Fibroblast of skin of abdomen (primary cell): ENCODE results near the gene MORF4L1.
A peak's percentile ranks its signal among the peaks of the same experiment; 100 is the strongest.
"Not testable (repeated sequence)": the region's sequence is repeated elsewhere in the genome, so short reads cannot be mapped to it uniquely, and the experiment has no call there.

Source experiments
- DNase-seq: peaks from one replicate; pipeline ENCODE4 v3.0.0-alpha.2; 2013

Gene MORF4L1

DNA sequence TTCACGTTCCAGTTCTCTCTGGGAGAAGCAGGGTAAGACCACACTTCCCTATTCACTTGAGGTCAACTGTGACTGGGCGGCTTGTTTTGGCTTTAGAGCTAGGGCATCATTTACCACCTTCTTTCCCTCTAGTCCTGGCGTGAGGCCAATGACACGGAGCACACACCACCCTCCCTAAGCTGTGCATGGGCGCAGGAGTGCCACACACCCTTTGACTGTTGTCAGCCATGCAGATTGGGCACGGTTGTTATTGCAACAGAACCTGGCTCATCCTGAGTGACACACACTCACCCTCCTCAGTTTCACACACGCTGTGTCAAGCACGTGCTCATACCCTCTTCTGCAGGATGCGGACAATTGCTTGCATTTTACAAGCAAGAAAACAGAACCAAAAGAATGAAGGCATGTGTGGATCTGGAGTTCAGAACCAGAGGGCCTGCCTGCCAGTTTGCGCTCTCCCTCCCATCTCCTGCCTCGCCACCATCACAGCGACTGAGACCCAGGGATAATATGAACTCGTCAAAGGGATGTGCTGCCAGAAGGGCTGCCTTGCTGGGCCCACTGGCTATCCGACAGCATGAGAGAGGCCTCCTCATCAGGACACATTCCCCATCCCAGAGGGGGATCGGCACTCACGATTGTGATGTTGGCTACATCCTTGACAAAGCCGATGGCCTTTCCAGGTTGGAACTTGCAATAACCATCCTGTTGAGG is 54.5 kb downstream of the MORF4L1 start:
- DNase-seq = no peak

GRCh38 chr15:78928176-78928575 is 55.5 kb downstream of the MORF4L1 start:
- not testable (repeated sequence) for DNase-seq

DNA sequence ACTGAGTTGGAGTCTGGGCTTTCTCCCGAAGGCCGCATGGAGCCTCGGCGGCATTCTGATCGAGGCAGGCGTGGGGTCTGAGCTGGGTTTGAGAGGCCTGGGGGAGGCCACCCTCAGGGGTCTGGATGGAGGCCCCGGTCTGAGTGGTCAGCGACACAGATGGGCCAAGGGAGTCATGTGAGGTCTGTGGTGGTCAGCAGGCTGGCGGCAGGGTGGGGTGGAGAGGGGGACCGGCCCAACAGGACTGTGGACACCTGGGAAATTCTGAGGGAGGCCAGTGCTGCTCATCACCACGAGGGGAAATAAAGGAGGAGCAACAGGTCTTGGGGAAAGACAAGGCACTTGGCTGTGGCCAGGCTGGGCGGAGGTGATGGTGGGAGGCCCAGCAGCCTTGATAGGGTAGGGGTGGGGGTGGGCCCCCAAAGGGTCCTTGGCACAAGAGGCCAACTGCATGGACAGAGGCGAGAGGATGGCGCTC is 56.0 kb downstream of the MORF4L1 start:
- DNase-seq = no peak

- no peak for DNase-seq
Observed at GRCh38 chr15:78929536-78930264, 57.0 kb downstream of the MORF4L1 start.

GRCh38 chr15:78930577-78931388 is 58.1 kb downstream of the MORF4L1 start:
- peak; percentile 85 for DNase-seq

DNA sequence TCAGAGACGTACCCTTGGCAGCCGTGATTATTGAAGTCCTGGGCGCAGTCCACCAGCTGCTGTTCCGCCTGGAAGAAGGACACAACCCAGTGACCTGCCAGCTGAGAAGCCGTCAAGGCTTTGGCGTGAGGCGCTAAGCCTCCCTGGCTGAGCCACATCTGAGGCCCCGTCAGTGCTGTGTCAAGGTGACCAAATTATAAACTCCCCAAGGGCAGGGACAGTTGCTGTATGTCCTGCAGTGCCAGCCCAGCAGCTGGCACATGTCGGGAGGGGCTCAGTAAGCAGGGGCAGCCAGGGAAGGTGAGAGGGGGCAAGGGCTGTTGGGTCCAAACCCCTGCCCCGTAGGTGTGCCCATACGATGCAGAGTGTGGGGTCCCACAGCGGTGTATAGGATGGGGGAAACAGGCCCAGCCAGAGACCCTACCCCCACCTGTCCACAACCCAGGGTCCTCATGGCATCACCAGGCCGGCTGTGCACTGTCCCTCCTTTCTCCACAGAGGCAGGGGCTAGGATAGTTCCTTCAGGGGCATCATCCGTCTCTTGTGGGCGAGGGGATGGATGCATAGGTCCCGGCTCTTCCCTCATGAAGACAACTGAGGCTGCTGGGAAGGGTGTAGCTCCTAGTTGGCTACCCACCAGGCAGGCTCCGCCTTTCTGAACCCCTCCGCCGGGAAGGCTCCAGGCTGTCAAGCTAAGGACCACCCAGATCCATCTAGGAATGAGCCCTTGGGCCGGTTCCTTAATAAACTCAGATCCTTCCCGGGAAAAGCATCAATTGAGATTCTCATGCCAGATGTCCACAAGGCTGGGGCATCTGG is 59.0 kb downstream of the MORF4L1 start:
- DNase-seq = no peak

DNA sequence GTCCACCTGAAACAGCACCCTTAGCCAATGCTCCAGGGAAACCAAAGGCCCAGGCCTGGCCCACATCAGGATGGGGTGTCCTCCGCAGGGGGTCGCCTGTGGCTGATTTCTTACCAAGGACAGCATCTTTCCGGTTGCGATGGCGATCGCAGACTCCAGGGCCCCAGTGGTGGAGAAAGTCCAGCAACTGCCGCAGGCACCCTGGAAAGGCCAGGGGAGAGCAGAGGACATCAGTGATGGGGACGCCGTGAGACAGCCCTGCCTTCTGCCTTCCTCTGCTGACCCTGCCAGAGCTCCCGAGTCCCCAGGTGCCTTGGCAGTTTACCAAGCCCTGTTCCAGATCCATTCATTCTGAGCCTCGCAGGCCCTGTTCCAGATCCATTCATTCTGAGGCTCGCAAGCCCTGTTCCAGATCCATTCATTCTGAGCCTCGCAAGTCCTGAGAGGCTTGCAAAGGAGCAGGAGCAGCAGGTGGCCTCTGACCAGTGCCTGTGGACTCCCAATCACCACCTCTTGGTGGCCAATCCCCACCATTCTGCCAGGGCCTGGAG is 59.6 kb downstream of the MORF4L1 start:
- DNase-seq = no peak

DNA sequence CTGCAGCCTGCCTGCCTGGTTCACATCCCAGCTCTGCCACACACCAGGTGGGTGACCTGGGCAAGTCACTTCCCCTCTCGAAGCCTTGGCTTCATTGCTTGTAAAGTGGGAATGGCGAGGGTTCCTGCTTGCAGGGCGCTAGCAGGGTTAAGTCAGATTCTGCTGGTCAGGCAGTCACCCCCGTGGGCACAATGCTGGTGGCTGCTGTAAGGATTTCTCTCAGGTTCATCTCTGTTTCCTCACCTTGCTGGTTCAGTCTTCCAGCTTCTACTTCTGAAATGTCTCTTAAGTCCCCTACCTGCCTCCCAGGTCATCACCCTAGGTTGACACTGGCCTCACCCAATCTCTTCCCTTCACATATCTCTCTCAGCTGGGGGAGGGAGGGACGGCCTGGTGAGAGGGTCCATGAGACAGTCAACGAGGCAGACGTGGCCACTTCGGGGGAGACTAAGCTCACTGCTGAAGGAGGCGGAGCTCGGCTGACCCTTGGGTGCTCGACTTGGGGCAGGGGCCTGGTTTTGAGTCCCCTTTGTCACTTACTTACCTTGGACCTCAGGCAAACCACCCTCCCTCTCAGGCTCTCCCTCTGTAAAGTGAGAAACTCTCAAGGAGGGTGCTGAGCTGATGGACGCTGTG is 60.6 kb downstream of the MORF4L1 start:
- DNase-seq = no peak

- no peak for DNase-seq
Observed at GRCh38 chr15:78933823-78934654, 61.3 kb downstream of the MORF4L1 start.

DNA sequence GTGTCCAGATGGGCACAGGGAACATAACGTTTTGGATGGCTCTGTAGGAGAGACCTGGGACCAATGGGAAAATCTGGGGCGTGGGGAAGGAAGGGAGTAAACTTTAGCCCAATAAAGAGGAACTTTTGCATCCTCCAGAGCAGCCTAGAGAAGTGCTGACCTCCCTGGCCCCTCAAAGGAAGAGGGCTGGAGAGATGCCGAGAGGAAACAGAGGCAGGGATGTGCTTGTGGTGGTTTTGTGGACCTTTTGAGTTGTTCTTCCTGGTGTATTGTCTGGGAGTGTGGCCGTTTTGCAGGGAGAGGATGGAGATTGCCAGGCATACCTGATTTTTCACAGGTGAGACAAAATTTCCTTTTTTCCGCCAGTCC is 61.9 kb downstream of the MORF4L1 start:
- no peak for DNase-seq

DNA sequence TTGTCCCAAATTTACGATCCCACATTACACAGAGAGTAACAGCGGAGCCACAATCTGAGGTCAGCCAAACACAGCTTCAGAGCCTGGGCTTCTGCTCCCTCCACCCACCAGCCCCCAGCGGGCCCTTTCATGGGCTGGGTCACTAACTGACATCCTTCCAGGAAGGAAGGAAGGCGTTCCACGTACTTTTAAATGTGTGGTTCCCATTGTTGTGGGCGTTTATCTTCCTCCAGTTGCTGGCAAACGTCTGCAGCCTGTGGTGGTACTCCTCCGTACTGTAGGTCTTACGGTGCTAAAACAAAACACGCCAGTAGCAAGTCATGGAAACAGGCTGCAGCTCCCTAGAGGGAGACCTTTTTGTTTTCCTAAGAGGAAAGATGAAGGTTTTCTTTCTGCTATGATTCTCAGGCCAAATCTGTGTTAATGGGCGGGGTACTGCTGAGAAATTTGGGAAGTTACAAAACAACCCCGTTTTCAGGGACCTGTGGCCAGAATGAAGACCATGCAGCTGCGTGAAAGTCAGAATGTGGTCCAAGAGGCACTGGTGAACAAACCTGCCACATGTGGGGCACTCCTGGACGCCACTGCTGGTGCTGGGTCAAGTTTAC is 64.5 kb downstream of the MORF4L1 start:
- DNase-seq = no peak

DNA sequence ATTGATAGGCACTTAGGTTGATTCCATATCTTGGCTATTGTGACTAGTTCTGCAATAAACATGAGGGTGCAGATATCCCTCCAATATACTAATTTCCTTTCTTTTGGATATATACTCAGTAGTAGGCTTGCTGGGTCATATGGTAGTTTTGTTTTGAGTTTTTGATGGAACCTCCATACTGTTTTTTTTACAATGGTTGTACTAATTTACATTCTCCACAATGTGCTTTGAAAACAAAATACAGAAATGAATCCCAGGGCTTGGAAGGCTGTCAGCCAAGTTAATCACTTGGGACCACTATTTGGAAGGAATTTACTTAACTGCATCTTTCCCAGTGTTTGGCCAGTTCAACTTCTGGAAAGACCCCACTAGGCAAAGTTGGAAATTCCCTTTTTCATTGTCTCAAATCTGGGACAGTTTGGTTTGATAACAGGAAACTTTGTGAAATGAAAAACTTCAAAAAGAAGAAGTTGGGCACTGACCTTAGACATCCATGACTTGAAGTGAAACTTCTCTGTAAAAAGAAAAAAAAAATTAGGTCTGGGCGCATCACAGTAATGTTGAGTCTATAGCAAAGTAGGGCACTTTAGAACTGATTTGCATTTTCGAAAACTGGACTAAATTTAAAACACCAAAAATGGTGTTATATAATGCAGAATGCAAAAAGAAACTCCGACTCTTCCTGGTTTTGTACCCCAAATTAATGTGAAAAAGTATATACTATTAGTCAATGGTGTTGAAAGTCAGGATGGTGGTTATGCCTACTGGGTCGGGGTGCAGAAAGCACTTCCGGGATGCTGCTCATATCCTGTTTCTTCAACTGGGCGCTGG is 66.2 kb downstream of the MORF4L1 start:
- no peak for DNase-seq

DNA sequence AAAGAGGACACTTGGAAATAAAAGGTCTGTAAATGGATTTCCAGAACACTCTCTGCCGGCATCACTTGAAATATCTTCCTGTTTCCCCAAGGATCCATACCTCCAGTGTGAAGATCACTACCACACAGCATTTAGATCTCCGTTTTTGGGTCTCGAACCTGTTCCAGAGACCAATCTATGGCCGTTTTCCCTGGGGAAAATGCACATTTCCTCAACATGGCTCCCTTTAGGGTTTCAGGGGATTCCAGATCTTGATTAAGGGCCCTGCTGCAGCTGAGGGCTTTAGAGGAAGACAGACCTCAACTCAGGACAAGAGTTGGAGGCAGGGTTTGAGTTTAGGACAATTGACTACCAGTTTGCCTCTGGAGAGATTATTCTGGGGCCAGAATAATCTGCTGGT is 70.1 kb downstream of the MORF4L1 start:
- DNase-seq = no peak

- peak; percentile 18 for DNase-seq
Observed at GRCh38 chr15:78943692-78944091, 71.0 kb downstream of the MORF4L1 start.

DNA sequence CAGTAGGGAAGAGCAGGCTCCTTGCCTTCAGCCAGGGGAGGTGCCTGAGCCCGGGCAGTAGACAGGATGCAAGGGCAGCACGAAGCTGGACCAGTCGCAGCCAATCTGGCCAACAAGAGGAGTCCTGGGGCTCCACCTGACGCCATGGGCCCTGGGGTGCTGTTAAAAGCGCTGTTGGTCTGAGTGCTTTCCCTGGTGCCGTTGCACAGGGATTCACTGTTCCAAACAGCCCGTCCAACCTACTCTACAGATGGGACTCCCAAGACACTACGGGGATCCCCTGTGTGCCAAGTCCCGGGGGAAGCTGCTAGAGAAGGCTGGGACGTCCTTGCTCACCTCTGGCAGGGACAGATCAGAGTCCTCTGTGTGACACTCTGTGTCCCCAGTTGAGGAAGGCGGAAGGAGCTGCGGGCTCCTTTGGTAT is 71.5 kb downstream of the MORF4L1 start:
- no peak for DNase-seq

DNA sequence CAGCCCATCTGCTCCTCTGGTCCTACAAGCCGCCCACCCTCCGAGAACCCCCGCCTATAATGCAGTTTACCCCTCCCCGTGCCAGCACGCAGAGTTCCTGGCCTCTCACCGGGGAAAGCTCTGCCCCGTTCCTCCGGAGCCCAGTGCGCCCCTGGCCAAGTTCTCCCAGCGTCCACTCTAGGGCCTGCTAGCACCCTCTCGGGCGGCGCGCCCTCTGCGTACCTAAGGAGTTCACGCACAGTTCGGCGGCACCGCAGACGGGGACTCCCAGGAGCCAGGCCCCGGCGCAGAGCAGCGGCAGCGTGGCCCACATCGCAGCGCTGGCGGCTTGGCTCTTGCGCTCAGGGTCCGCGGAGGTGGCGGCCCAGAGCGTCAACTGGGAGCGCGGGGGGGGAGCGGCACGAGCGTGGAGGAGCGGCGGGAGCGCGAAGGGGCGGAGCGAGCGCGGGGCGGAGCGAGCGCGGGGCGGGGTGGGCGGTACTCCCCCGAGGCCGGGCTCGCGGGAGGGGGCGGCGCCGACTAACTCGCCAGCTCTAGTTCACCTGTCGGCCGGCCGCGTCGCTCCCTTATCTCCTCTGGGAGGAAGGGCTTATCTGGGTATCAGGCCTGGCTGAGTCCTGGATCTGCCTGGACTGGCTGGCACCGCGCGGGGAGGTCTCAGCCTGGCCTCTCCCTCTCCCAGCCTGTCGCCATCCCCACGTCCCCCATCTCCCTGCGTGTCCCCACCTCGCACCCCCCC is 72.1 kb downstream of the MORF4L1 start, which contains the start of gene CTSH:
Gene CTSH (minus strand): TSS at position 378 of the 739 bp plus-strand sequence. CDS start 65 bp downstream, at position 313.
- peak; percentile 33 for DNase-seq

GRCh38 chr15:78946493-78946892 is 73.8 kb downstream of the MORF4L1 start:
- no peak for DNase-seq

GRCh38 chr15:78947506-78947905 is 74.8 kb downstream of the MORF4L1 start:
- DNase-seq = no peak
